GM19395 (cell line): ENCODE measurements around the gene TMEM263.
"Not testable (repeated sequence)": the region's sequence is repeated elsewhere in the genome, so short reads cannot be mapped to it uniquely, and the experiment has no call there.

Experiments
- ATAC-seq: cut with Tn5 transposase; IDR thresholded peaks from one replicate; pipeline ENCODE4 v1.9.1; 2021; ENCODE audit warnings: mild to moderate bottlenecking, moderate library complexity; ENCODE audit not compliant: unreplicated experiment

TMEM263 gene

GRCh38 chr12:106955377-106956047 lies at the start of gene TMEM263:
Gene TMEM263 (plus strand): TSS chr12:106955907. CDS start chr12:106967117, 11,210 bp downstream.
- peak; percentile 71 for ATAC-seq

GRCh38 chr12:106906715-106907114 lies 49.0 kb upstream of the TMEM263 start:
- no peak for ATAC-seq

- no peak for ATAC-seq
Measured at GRCh38 chr12:106907411-106907810, 48.3 kb upstream of the TMEM263 start.

- no peak for ATAC-seq
Measured at GRCh38 chr12:106907846-106908245, 47.9 kb upstream of the TMEM263 start.

GRCh38 chr12:106908561-106908960 lies 47.1 kb upstream of the TMEM263 start:
- ATAC-seq, result no peak

GRCh38 chr12:106910202-106910601 lies 45.5 kb upstream of the TMEM263 start:
- ATAC-seq, result peak; percentile 70

- no peak for ATAC-seq
Measured at GRCh38 chr12:106911581-106911980, 44.1 kb upstream of the TMEM263 start.

GRCh38 chr12:106913456-106913855 lies 42.3 kb upstream of the TMEM263 start:
- ATAC-seq, result no peak

GRCh38 chr12:106914796-106915634 lies 40.7 kb upstream of the TMEM263 start:
- ATAC-seq, result peak; percentile 67

GRCh38 chr12:106915635-106916026 lies 40.1 kb upstream of the TMEM263 start:
- no peak for ATAC-seq

GRCh38 chr12:106917503-106917902 lies 38.2 kb upstream of the TMEM263 start:
- no peak for ATAC-seq

GRCh38 chr12:106918746-106919145 lies 37.0 kb upstream of the TMEM263 start:
- ATAC-seq, result no peak

- no peak for ATAC-seq
Measured at GRCh38 chr12:106919910-106920544, 35.7 kb upstream of the TMEM263 start.

GRCh38 chr12:106921976-106922375 lies 33.7 kb upstream of the TMEM263 start:
- ATAC-seq, result not testable (repeated sequence)

GRCh38 chr12:106923594-106923993 lies 32.1 kb upstream of the TMEM263 start:
- ATAC-seq, result not testable (repeated sequence)

GRCh38 chr12:106924268-106924861 lies 31.3 kb upstream of the TMEM263 start:
- no peak for ATAC-seq

GRCh38 chr12:106926657-106927056 lies 29.1 kb upstream of the TMEM263 start:
- ATAC-seq, result no peak

- no peak for ATAC-seq
Measured at GRCh38 chr12:106934277-106934676, 21.4 kb upstream of the TMEM263 start.

- no peak for ATAC-seq
Measured at GRCh38 chr12:106941481-106942156, 14.1 kb upstream of the TMEM263 start.

GRCh38 chr12:106942775-106943174 lies 12.9 kb upstream of the TMEM263 start:
- no peak for ATAC-seq
